ENCODE measurements around the gene PRR14L.
"Not testable (repeated sequence)": the region's sequence is repeated elsewhere in the genome, so short reads cannot be mapped to it uniquely, and the experiment has no call there.

Gene PRR14L

GRCh38 chr22:31740314-31740713, 9.6 kb downstream of the PRR14L start:
- DNase-seq (ENCODE audit: low spot score), result not testable (repeated sequence)

- DNase-seq (ENCODE audit: low spot score), result no peak
Measured at GRCh38 chr22:31739795-31740201, 10.1 kb downstream of the PRR14L start.

- DNase-seq (ENCODE audit: low spot score), result no peak
Measured at GRCh38 chr22:31738566-31738965, 11.4 kb downstream of the PRR14L start.

GRCh38 chr22:31737932-31738331, 12.0 kb downstream of the PRR14L start:
- DNase-seq (ENCODE audit: low spot score), result no peak

- DNase-seq (ENCODE audit: low spot score), result no peak
Measured at GRCh38 chr22:31736458-31736857, 13.5 kb downstream of the PRR14L start.

GRCh38 chr22:31734512-31734911, 15.4 kb downstream of the PRR14L start:
- peak; percentile 50 for DNase-seq (ENCODE audit: low spot score)

- no peak for DNase-seq (ENCODE audit: low spot score)
Measured at GRCh38 chr22:31733580-31734079, 16.3 kb downstream of the PRR14L start.

- no peak for DNase-seq (ENCODE audit: low spot score)
Measured at GRCh38 chr22:31732089-31732829, 17.7 kb downstream of the PRR14L start.

- no peak for DNase-seq (ENCODE audit: low spot score)
Measured at GRCh38 chr22:31730344-31730711, 19.6 kb downstream of the PRR14L start.

- no peak for DNase-seq (ENCODE audit: low spot score)
Measured at GRCh38 chr22:31728857-31729256, 21.1 kb downstream of the PRR14L start.

GRCh38 chr22:31726692-31727091, 23.2 kb downstream of the PRR14L start:
- DNase-seq (ENCODE audit: low spot score), result no peak

GRCh38 chr22:31723723-31724122, 26.2 kb downstream of the PRR14L start:
- no peak for DNase-seq (ENCODE audit: low spot score)

GRCh38 chr22:31719850-31720471, 30.0 kb downstream of the PRR14L start:
- DNase-seq (ENCODE audit: low spot score), result no peak

GRCh38 chr22:31715147-31715778, 34.7 kb downstream of the PRR14L start:
- no peak for DNase-seq (ENCODE audit: low spot score)

- DNase-seq (ENCODE audit: low spot score), result not testable (repeated sequence)
Measured at GRCh38 chr22:31711226-31711625, 38.7 kb downstream of the PRR14L start.

- DNase-seq (ENCODE audit: low spot score), result no peak
Measured at GRCh38 chr22:31707519-31707918, 42.4 kb downstream of the PRR14L start.

- DNase-seq (ENCODE audit: low spot score), result no peak
Measured at GRCh38 chr22:31695423-31695822, 54.5 kb downstream of the PRR14L start.

GRCh38 chr22:31694046-31694445, 55.9 kb downstream of the PRR14L start:
- DNase-seq (ENCODE audit: low spot score), result not testable (repeated sequence)

- DNase-seq (ENCODE audit: low spot score), result no peak
Measured at GRCh38 chr22:31692186-31692886, 57.6 kb downstream of the PRR14L start.

GRCh38 chr22:31691408-31691807, 58.5 kb downstream of the PRR14L start:
- no peak for DNase-seq (ENCODE audit: low spot score)

- no peak for DNase-seq (ENCODE audit: low spot score)
Measured at GRCh38 chr22:31683181-31684105, 66.5 kb downstream of the PRR14L start.
